Gastrocnemius medialis (tissue), 4 donors: ENCODE measurements around the gene CPN2. TPM values are rescaled to one million over a fixed set of nuclear protein-coding genes. Genes with fewer than 3 reads are reported as not detected.

ENCODE experiments used
- ATAC-seq, 2 donors: fragments of 150-250 bp; one replicate each; pipeline ENCODE4 v1.9.1; 2016
- DNase-seq, 2 donors: peaks; one replicate each; pipeline ENCODE4 v3.0.0-alpha.2; 2019
- H3K27ac ChIP-seq, 4 donors: fragments of 200-600 bp; sonication (generic); 1 replicate in 1 of 4; 2 replicates in 3 of 4; pipeline ENCODE4 v1.5.1; 2016 to 2018; ENCODE audit warnings: mild to moderate bottlenecking in 2 of 4, moderate library complexity in 1 of 4
- H3K27me3 ChIP-seq, 3 donors: fragments of 200-600 bp; sonication (generic) in 2 of 3; 1 replicate in 1 of 3; 2 replicates in 2 of 3; pipeline versions ENCODE4 v1.5.1 to v1.6.0; 2016 to 2019; ENCODE audit warnings: mild to moderate bottlenecking in 1 of 3, moderate library complexity in 1 of 3
- H3K36me3 ChIP-seq, 2 donors: fragments of 200-600 bp; sonication (generic) in 1 of 2; one replicate each; pipeline ENCODE4 v1.5.1; 2017 to 2018
- H3K4me1 ChIP-seq, 2 donors: fragments of 200-600 bp; sonication (generic) in 1 of 2; one replicate each; pipeline ENCODE4 v1.5.1; 2016 to 2017; ENCODE audit warnings: mild to moderate bottlenecking in 2 of 2
- H3K4me3 ChIP-seq, 4 donors: fragments of 200-600 bp; sonication (generic) in 3 of 4; 1 replicate in 1 of 4; 2 replicates in 3 of 4; pipeline ENCODE4 v1.5.1; 2016 to 2019; ENCODE audit warnings: mild to moderate bottlenecking in 2 of 4
- H3K9me3 ChIP-seq, 3 donors: fragments of 200-600 bp; sonication (generic) in 2 of 3; 1 replicate in 1 of 3; 2 replicates in 2 of 3; pipeline ENCODE4 v1.5.1; 2016 to 2019
- POLR2A ChIP-seq, 2 donors: fragments of 450-650 bp; IDR thresholded peaks; one replicate each; pipeline ENCODE4 v1.6.1; 2017; ENCODE audit warnings: antibody characterized with exemption in 2 of 2, mild to moderate bottlenecking in 2 of 2, moderate library complexity in 2 of 2
- in situ Hi-C, 4 donors: fragments of 200-750 bp; cut with MboI; loops; one replicate each; pipeline versions ENCODE4 v1.15.0 to v1.8.0; 2017; ENCODE audit warnings: low sequenced_read_pairs in 4 of 4
- intact Hi-C: fragments of 100-400 bp; cut with DNase I; formaldehyde crosslinking; loops from one replicate; pipeline ENCODE4 v1.15.1; 2023; ENCODE audit warnings: low total_unique reads
- total RNA-seq, 4 donors: library from RNA; depleted of rRNA; stranded (reverse); fragments of >200 nt; gene quantifications; one replicate each; pipeline versions ENCODE4 v1.1.0 to v1.2.3, GENCODE V29; 2016
- TF ChIP-seq, protein P1 (sequence below), 5 experiments: fragments of 450-650 bp in 3 of 5; fragments of 200-600 bp in 2 of 5; sonication (generic) in 2 of 5; IDR thresholded peaks in 4 of 5; conservative IDR thresholded peaks in 1 of 5; 1 replicate in 4 of 5; 2 replicates in 1 of 5; pipeline ENCODE4 v1.5.1; 2016 to 2019; ENCODE audit warnings: antibody characterized with exemption in 5 of 5, mild to moderate bottlenecking in 3 of 5, moderate library complexity in 3 of 5

Gene CPN2
- total RNA-seq, 4 donors from 2014 or later, result 0.46 to 1.1 TPM; not detected in 2

DNA sequence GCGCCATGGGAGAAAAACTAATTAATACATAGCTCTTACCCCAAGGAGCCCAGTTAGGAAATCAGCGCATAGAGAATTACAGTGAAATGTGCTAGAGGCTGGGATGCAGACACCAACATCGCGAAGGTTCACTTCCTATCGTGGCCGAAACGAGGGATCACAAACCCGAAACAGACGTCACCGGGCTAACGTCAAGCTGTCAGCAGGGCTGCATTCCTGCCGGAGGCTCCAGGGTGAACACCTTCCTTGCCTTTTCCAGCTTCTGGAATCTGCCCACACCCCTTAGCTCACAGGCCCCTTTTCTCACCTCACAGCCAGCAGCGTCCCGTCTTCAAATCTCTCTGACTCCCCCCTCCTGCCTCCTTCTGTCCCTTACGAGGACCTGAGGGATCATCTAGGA is 34.9 kb upstream of the CPN2 start:
- no peak for DNase-seq
- Histone ChIP-seq H3K4me3 (no peak overlapping the region), H3K4me1 (no peaks in the 10 kb centered on the region), H3K27ac (no peak overlapping the region), H3K27me3 (peaks cover 0 to 8% (median 0%) of the 10 kb centered on the region in 3 donors), H3K9me3 (no peaks in the 10 kb centered on the region), H3K36me3 (no peaks in the 10 kb centered on the region)
- in situ Hi-C loops (no loop called here), intact Hi-C loops (no loop called here)
- TF ChIP-seq, protein P1, sequence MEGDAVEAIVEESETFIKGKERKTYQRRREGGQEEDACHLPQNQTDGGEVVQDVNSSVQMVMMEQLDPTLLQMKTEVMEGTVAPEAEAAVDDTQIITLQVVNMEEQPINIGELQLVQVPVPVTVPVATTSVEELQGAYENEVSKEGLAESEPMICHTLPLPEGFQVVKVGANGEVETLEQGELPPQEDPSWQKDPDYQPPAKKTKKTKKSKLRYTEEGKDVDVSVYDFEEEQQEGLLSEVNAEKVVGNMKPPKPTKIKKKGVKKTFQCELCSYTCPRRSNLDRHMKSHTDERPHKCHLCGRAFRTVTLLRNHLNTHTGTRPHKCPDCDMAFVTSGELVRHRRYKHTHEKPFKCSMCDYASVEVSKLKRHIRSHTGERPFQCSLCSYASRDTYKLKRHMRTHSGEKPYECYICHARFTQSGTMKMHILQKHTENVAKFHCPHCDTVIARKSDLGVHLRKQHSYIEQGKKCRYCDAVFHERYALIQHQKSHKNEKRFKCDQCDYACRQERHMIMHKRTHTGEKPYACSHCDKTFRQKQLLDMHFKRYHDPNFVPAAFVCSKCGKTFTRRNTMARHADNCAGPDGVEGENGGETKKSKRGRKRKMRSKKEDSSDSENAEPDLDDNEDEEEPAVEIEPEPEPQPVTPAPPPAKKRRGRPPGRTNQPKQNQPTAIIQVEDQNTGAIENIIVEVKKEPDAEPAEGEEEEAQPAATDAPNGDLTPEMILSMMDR (IDR thresholded peaks at IDR 0.05 in 4 of 5, conservative IDR thresholded peaks at IDR 0.05 in 1 of 5), result no peak
- no peak for TF ChIP-seq POLR2A (IDR thresholded peaks at IDR 0.05)
- no peak for ATAC-seq

DNA sequence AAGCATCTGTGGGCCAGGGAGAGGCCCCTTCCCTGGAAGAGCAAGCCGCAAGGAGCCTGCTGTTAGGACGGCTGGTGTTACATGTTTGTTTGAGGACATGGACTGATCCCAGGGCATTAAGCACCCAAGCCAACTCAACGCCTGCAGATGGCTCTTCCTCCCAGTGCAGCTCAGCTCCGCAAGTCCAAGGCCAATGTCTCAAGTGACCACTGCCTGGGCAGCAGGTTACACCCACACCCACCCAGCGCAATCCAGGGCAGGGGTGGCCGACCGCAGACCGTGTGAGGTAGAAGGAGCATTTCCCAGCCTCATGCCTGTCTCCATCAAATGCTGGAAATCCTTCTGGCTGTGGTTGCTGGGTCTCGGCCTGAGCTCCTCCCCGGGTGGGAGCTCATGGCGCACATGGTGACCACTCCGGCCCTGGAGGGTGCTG is 33.5 kb upstream of the CPN2 start:
- in situ Hi-C loops, result no loop called here
- no peaks in the 10 kb centered on the region for H3K36me3 ChIP-seq
- H3K9me3 ChIP-seq, result no peaks in the 10 kb centered on the region
- H3K4me1 ChIP-seq, result no peaks in the 10 kb centered on the region
- DNase-seq (no peak), ATAC-seq (no peak)
- TF ChIP-seq, protein P1 (IDR thresholded peaks at IDR 0.05 in 4 of 5, conservative IDR thresholded peaks at IDR 0.05 in 1 of 5), result no peak
- TF ChIP-seq POLR2A (IDR thresholded peaks at IDR 0.05), result no peak
- intact Hi-C loops, result no loop called here
- H3K27ac ChIP-seq, result no peak overlapping the region
- H3K4me3 ChIP-seq, result no peak overlapping the region
- H3K27me3 ChIP-seq, result no peaks in the 10 kb centered on the region

DNA sequence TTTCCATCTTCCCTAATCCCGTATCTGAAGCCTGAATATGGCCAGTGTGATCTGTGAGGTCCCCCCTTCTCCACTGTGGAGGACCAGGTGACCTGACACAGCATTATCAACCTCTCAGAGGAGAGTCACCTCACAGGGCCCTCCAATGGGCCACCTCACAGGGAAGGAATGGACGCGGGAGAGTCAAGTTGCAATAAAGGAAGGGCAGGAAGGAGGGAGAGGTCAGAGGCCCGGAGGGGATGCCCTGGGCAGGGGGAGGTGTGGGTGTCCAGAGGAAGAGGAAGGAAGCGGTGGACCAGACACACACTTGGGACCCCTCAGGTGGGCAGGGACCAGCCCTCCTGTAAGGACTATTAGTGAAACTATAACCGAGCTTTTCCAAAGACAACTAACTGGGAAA is 33.0 kb upstream of the CPN2 start:
- DNase-seq, result no peak
- intact Hi-C loops (no loop called here), in situ Hi-C loops (no loop called here)
- no peak overlapping the region for H3K27ac ChIP-seq
- no peak overlapping the region for H3K4me3 ChIP-seq
- no peaks in the 10 kb centered on the region for H3K9me3 ChIP-seq
- no peak for TF ChIP-seq POLR2A (IDR thresholded peaks at IDR 0.05)
- TF ChIP-seq, protein P1 (IDR thresholded peaks at IDR 0.05 in 4 of 5, conservative IDR thresholded peaks at IDR 0.05 in 1 of 5), result no peak
- no peak for ATAC-seq
- no peaks in the 10 kb centered on the region for H3K4me1 ChIP-seq
- H3K36me3 ChIP-seq, result no peaks in the 10 kb centered on the region
- no peaks in the 10 kb centered on the region for H3K27me3 ChIP-seq

DNA sequence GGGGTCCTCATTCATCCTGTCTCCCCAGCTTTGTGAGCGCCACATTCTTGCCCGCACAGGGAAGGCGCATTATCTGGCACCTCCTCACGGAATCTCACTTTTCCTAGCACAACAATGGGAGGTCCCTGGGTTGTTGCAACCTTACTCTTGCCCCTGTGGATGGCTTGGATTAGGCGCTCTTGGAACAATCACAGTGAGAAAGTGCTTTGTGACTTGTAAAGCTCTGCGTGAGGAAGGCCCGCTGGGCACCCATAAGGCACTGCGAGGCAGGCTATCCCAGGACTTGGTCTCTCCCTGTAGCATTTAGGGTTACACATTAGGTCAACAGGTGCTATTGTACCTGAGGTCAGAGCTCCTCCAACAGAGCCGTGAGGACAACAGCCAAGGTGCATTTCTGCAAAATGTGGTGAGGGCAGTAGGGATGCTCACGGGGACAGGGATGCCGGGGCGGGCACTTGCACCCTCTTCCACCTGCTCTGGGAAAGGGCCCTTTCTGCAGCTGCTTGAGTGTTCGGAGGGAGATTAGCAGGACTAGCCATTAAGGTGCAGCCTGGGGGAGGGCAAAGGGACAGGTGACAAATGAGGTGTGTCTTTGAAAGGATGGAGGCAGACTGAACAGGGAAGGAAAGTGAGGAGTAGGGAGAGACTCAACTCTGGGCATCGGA is 32.3 kb upstream of the CPN2 start:
- no peaks in the 10 kb centered on the region for H3K4me1 ChIP-seq
- H3K27ac ChIP-seq, result no peak overlapping the region
- no peak for ATAC-seq
- H3K4me3 ChIP-seq, result no peak overlapping the region
- H3K27me3 ChIP-seq, result no peaks in the 10 kb centered on the region
- no peaks in the 10 kb centered on the region for H3K9me3 ChIP-seq
- no peaks in the 10 kb centered on the region for H3K36me3 ChIP-seq
- intact Hi-C loops, result no loop called here
- no peak for TF ChIP-seq POLR2A (IDR thresholded peaks at IDR 0.05)
- TF ChIP-seq, protein P1 (IDR thresholded peaks at IDR 0.05 in 4 of 5, conservative IDR thresholded peaks at IDR 0.05 in 1 of 5), result no peak
- no peak for DNase-seq
- in situ Hi-C loops, result no loop called here

DNA sequence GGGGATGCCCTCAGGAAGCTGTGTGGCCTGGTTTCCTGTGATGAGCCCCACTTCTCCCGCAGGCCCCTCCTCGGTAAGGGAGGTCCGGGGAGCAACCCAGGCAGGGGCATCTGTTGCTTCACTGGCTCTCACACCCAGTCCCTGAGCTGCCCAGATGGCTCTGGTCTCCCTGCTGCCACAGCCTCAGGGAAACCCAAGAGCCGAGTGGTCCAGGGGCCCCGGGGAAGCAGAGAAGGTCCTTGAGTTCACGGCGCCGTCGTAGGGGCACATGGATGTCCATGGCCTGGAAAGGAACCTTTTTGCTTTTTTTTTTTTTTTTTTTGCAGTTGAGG is 31.7 kb upstream of the CPN2 start:
- no peak overlapping the region for H3K4me3 ChIP-seq
- in situ Hi-C loops, result no loop called here

More for the DNA sequence above, 31.7 kb upstream of the CPN2 start:
- intact Hi-C loops, result no loop called here
- Histone ChIP-seq H3K4me1 (no peaks in the 10 kb centered on the region), H3K36me3 (no peaks in the 10 kb centered on the region), H3K27ac (no peak overlapping the region), H3K9me3 (no peaks in the 10 kb centered on the region), H3K27me3 (no peaks in the 10 kb centered on the region)
- no peak for ATAC-seq
- DNase-seq, result no peak
- TF ChIP-seq POLR2A (IDR thresholded peaks at IDR 0.05), result no peak
- TF ChIP-seq, protein P1 (IDR thresholded peaks at IDR 0.05 in 4 of 5, conservative IDR thresholded peaks at IDR 0.05 in 1 of 5), result no peak
